SU-DHL-6 (cell line): ENCODE data around the gene EPHB3.
"Not testable (repeated sequence)": the region's sequence is repeated elsewhere in the genome, so short reads cannot be mapped to it uniquely, and the experiment has no call there.

Experiments used
- H2AFZ ChIP-seq: fragments of 200-600 bp; sonication (generic); 2 replicates; pipeline ENCODE4 v1.6.1; 2014; ENCODE audit warnings: low read depth, mild to moderate bottlenecking, moderate library complexity, mixed read lengths, antibody characterized with exemption, low read length; ENCODE audit not compliant: severe bottlenecking
- H3F3A ChIP-seq: fragments of 200-600 bp; shearing (Covaris generic); 2 replicates; pipeline ENCODE4 v1.6.0; 2016; ENCODE audit warnings: antibody characterized with exemption, mild to moderate bottlenecking; ENCODE audit not compliant: insufficient read depth
- H3K27ac ChIP-seq: fragments of 200-600 bp; sonication (generic); 2 replicates; pipeline ENCODE4 v1.5.1; 2016; ENCODE audit warnings: low read depth, mild to moderate bottlenecking, low read length, moderate library complexity, mixed read lengths
- H3K27me3 ChIP-seq: fragments of 200-600 bp; sonication (generic), shearing (Covaris generic); 2 replicates; pipeline ENCODE4 v1.6.0; 2014; ENCODE audit warnings: mild to moderate bottlenecking, low read length
- H3K36me3 ChIP-seq: fragments of 200-600 bp; sonication (generic); 2 replicates; pipeline ENCODE4 v1.6.1; 2014; ENCODE audit warnings: mild to moderate bottlenecking, low read length, mixed read lengths
- H3K4me2 ChIP-seq: fragments of 300-600, 200-600 bp; shearing (Covaris generic), sonication (generic); 2 replicates; pipeline ENCODE4 v1.6.0; 2014; ENCODE audit warnings: low read length, low read depth, mild to moderate bottlenecking; ENCODE audit not compliant: poor library complexity, severe bottlenecking
- H3K4me3 ChIP-seq: fragments of 200-600 bp; sonication (generic); 2 replicates; pipeline ENCODE4 v1.5.1; 2014; ENCODE audit warnings: antibody characterized with exemption, low read length, mild to moderate bottlenecking, mixed read lengths; ENCODE audit not compliant: insufficient read depth, poor library complexity, severe bottlenecking
- H3K79me2 ChIP-seq: fragments of 200-600 bp; sonication (generic); 2 replicates; pipeline ENCODE4 v1.6.1; 2014; ENCODE audit warnings: mild to moderate bottlenecking, low read length, moderate library complexity; ENCODE audit not compliant: insufficient read depth
- H3K9ac ChIP-seq: fragments of 200-600 bp; sonication (generic); 2 replicates; pipeline ENCODE4 v1.7.0; 2014; ENCODE audit warnings: mild to moderate bottlenecking, low read length
- H3K9me2 ChIP-seq: fragments of 200-600 bp; sonication (generic); replicated peaks from 2 replicates; pipeline ENCODE4 v1.6.1; 2014; ENCODE audit warnings: low read length; ENCODE audit not compliant: insufficient read depth
- H3K9me3 ChIP-seq: fragments of 200-600 bp; sonication (generic); 2 replicates; pipeline ENCODE4 v1.6.1; 2014; ENCODE audit warnings: low read length, mixed read lengths; ENCODE audit not compliant: insufficient read depth
- H4K20me1 ChIP-seq: fragments of 200-600 bp; sonication (generic); 2 replicates; pipeline ENCODE4 v1.6.1; 2014; ENCODE audit warnings: low read depth, mild to moderate bottlenecking, antibody characterized with exemption, low read length, moderate library complexity, mixed read lengths
- EZH2phosphoT487 ChIP-seq: fragments of 200-600 bp; sonication (generic), shearing (Covaris generic); conservative IDR thresholded peaks from 2 replicates; pipeline ENCODE4 v1.6.1; 2018; ENCODE audit warnings: mild to moderate bottlenecking, antibody characterized with exemption, low read length, moderate library complexity, mixed read lengths
- TF ChIP-seq, protein P1 (sequence below): fragments of 200-600 bp; sonication (generic); IDR thresholded peaks from one replicate; pipeline ENCODE4 v1.5.1; 2017; ENCODE audit warnings: antibody characterized with exemption, mild to moderate bottlenecking, low read length, moderate library complexity; ENCODE audit not compliant: insufficient read depth, poor library complexity, severe bottlenecking

The EPHB3 gene

DNA sequence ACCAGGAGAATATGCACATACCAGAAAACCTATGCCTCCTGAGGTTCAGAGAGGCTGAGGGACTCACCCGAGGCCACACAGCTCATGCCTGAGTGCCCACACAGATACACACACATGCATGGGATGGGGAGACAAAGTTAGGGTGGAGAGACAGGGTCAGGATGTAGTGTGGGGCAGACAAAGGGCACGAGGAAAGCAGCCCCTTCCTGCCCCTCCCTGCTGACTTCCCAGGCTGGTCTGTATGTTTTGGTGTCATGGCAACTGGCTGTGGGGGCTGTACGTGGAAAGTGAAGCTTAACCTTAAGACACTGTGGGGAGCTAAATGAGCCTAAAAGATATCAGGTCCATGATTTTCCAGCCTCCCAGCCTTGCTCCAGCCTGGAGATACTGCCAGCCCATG is 57.8 kb downstream of the EPHB3 start:
- no peak overlapping the region for H3K4me3 ChIP-seq
- H3K27me3 ChIP-seq, result no peaks in the 10 kb centered on the region
- no peaks in the 10 kb centered on the region for H3F3A ChIP-seq
- H3K36me3 ChIP-seq, result no peaks in the 10 kb centered on the region
- H4K20me1 ChIP-seq, result no peaks in the 10 kb centered on the region
- no peaks in the 10 kb centered on the region for H3K79me2 ChIP-seq
- H3K9ac ChIP-seq, result no peak overlapping the region
- TF ChIP-seq, protein P1, sequence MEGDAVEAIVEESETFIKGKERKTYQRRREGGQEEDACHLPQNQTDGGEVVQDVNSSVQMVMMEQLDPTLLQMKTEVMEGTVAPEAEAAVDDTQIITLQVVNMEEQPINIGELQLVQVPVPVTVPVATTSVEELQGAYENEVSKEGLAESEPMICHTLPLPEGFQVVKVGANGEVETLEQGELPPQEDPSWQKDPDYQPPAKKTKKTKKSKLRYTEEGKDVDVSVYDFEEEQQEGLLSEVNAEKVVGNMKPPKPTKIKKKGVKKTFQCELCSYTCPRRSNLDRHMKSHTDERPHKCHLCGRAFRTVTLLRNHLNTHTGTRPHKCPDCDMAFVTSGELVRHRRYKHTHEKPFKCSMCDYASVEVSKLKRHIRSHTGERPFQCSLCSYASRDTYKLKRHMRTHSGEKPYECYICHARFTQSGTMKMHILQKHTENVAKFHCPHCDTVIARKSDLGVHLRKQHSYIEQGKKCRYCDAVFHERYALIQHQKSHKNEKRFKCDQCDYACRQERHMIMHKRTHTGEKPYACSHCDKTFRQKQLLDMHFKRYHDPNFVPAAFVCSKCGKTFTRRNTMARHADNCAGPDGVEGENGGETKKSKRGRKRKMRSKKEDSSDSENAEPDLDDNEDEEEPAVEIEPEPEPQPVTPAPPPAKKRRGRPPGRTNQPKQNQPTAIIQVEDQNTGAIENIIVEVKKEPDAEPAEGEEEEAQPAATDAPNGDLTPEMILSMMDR, result no peak
- TF ChIP-seq EZH2phosphoT487, result no peak
- no peaks in the 10 kb centered on the region for H3K9me3 ChIP-seq
- no peak overlapping the region for H2AFZ ChIP-seq
- no peaks in the 10 kb centered on the region for H3K9me2 ChIP-seq
- no peak overlapping the region for H3K27ac ChIP-seq
- no peak overlapping the region for H3K4me2 ChIP-seq

DNA sequence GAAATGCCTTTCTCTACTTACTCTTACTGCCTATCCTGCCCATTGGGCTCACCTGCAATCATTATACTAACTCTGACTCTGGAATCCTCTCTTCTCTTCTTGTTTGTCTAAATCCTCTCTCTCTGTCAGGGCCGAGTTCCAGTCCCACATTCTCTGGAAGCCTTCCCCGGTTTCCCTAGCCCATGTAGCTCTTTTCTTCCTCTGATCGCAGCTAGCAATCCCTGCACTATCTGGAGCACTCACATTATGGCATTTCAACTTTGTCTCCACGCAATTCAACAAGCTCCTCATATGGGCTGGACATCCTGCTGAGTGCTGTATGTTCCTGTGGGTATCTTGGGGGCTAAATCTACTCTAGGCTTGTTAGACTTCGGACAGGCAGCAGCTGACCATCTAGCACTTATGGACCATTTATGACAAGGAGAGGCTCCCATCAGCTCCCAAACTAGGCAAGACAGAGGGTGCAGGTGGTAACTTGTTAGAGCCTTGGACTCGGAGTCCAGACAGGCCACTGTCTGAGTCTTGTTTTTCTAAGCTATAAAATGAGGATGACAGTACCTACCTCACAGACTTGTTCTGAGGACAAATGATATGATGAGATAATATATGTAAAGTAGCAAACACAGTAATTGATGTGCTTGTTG is 58.3 kb downstream of the EPHB3 start:
- Histone ChIP-seq H3K9ac (no peak overlapping the region), H3K27ac (no peak overlapping the region), H4K20me1 (no peaks in the 10 kb centered on the region), H3K27me3 (no peaks in the 10 kb centered on the region), H3K9me3 (no peaks in the 10 kb centered on the region), H3F3A (no peaks in the 10 kb centered on the region), H2AFZ (no peak overlapping the region), H3K9me2 (no peaks in the 10 kb centered on the region), H3K79me2 (no peaks in the 10 kb centered on the region), H3K4me3 (no peak overlapping the region), H3K4me2 (no peak overlapping the region), H3K36me3 (no peaks in the 10 kb centered on the region)
- no peak for TF ChIP-seq EZH2phosphoT487
- TF ChIP-seq, protein P1, result no peak

DNA sequence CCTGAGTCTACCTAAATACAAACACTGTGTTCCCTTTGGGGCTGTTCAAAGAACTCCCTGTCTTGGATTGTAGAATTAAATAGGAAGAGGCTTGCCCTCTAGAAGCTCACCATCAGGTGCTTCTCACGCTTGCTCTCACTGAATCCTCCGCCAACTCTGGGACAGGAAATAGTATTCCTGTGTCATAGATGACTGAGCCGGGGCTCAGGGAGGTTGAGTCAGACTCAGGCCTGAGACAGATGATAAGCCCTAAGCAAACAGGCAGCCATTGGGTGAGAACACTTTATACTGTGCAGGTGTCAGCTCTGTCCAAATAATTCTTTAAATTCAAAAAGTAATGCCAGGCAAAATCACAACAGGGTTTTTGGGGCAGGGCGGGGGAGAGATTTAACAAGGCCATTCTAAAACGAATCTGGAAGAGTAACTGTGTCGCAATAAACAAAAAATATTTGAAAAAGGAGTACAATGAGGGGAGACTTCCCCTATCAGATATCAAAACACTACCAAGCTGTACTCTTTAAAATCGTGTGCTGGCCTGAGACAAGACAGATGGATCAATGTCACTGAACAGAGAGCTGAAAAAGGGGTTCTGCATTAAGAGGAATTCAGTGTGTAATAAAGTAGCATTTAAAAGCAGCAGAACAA is 59.0 kb downstream of the EPHB3 start:
- H3K79me2 ChIP-seq, result no peaks in the 10 kb centered on the region

DNA sequence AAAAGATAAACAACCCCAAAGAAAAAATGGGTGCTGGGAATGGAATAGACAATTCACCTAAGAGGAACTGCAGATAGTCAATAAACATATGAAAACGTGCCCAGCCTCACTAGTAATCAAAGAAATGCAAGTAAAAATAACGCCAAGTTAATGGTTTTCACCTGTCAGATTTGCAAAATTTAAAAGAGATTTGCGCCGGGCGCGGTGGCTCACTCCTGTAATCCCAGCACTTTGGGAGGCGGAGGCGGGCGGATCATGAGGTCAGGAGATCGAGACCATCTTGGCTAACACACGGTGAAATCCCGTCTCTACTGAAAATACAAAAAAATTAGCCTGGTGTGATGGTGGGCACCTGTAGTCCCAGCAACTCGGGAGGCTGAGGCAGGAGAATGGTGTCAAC is 60.6 kb downstream of the EPHB3 start:
- not testable (repeated sequence) for H3K79me2 ChIP-seq, H3F3A ChIP-seq, H2AFZ ChIP-seq, H4K20me1 ChIP-seq, H3K4me2 ChIP-seq, H3K27me3 ChIP-seq, H3K9me2 ChIP-seq, H3K9me3 ChIP-seq, H3K36me3 ChIP-seq, H3K4me3 ChIP-seq, H3K27ac ChIP-seq, H3K9ac ChIP-seq

More for the DNA sequence above, 59.0 kb downstream of the EPHB3 start:
- no peak overlapping the region for H3K9ac ChIP-seq
- no peaks in the 10 kb centered on the region for H3K9me2 ChIP-seq
- H3K27ac ChIP-seq, result no peak overlapping the region
- no peaks in the 10 kb centered on the region for H4K20me1 ChIP-seq
- no peaks in the 10 kb centered on the region for H3K9me3 ChIP-seq
- H3K4me2 ChIP-seq, result no peak overlapping the region
- H3K36me3 ChIP-seq, result no peaks in the 10 kb centered on the region
- no peak overlapping the region for H2AFZ ChIP-seq
- TF ChIP-seq, protein P1, result no peak
- TF ChIP-seq EZH2phosphoT487, result no peak
- H3K27me3 ChIP-seq, result no peaks in the 10 kb centered on the region
- H3K4me3 ChIP-seq, result no peak overlapping the region
- H3F3A ChIP-seq, result no peaks in the 10 kb centered on the region
